Left lung (tissue), 10 donors: ENCODE measurements around the gene TMEM131L. TPM values are rescaled to one million over a fixed set of nuclear protein-coding genes. Genes with fewer than 3 reads are reported as not detected.
"Not testable (repeated sequence)": the region's sequence is repeated elsewhere in the genome, so short reads cannot be mapped to it uniquely, and the experiment has no call there.

Experiments used
- ATAC-seq: fragments of 200-7000 bp; cut with Tn5 transposase; one replicate; pipeline ENCODE4 v1.9.1; 2020; ENCODE audit warnings: moderate library complexity
- DNase-seq, 4 donors: peaks; one replicate each; pipeline ENCODE4 v3.0.0-alpha.2; 2013 to 2020
- H3K27ac ChIP-seq, 2 donors: fragments of 200-600 bp; sonication (generic) in 1 of 2; one replicate each; pipeline versions ENCODE4 v1.5.0 to v1.8.0; 2020 to 2021
- H3K27me3 ChIP-seq, 2 donors: fragments of 200-600 bp; sonication (generic) in 1 of 2; one replicate each; pipeline versions ENCODE4 v1.5.0 to v1.8.0; 2020 to 2021
- H3K36me3 ChIP-seq, 2 donors: fragments of 200-600 bp; sonication (generic) in 1 of 2; one replicate each; pipeline versions ENCODE4 v1.5.0 to v1.8.0; 2020 to 2021
- H3K4me1 ChIP-seq, 2 donors: fragments of 200-600 bp; one replicate each; pipeline ENCODE4 v1.8.0; 2021
- H3K4me3 ChIP-seq, 2 donors: fragments of 200-600 bp; sonication (generic) in 1 of 2; one replicate each; pipeline versions ENCODE4 v1.5.0 to v1.8.0; 2020 to 2021; ENCODE audit warnings: mild to moderate bottlenecking in 1 of 2
- H3K9me3 ChIP-seq, 2 donors: fragments of 200-600 bp; sonication (generic) in 1 of 2; one replicate each; pipeline versions ENCODE4 v1.5.0 to v1.8.0; 2020 to 2021
- intact Hi-C, 2 donors: fragments of 100-400 bp; cut with DNase I; formaldehyde crosslinking; loops; one replicate each; pipeline versions ENCODE4 v1.11.2 to v1.14.2; 2022
- polyA plus RNA-seq, 6 donors: library from polyadenylated mRNA; unstranded; fragments of 120-200 nt; gene quantifications; one replicate each; pipeline ENCODE4 v1.2.1, GENCODE V29; 2013; ENCODE audit not compliant: insufficient read length in 6 of 6
- total RNA-seq, 2 donors: library from RNA; stranded (reverse); fragmentation: NEBNext Ultra II Directional; extraction: Animal tissue kit (Norgen Biotek cat#: 25700); gene quantifications; one replicate each; pipeline ENCODE4 v1.2.1, GENCODE V29; 2021
- TF ChIP-seq, protein P1 (sequence below), 2 donors: fragments of 200-600 bp; sonication (generic) in 1 of 2; IDR thresholded peaks; one replicate each; pipeline versions ENCODE4 v1.5.0 to v1.8.0; 2021; ENCODE audit warnings: antibody characterized with exemption in 2 of 2
- donor health status: DM: no; HTN: yes; CAD: no.
- donor health status: DM: no; HTN: no; CAD: no.

Gene TMEM131L
- total and polyA plus RNA-seq, 8 donors: 17.6 to 34.2 (median 30.4) TPM

DNA sequence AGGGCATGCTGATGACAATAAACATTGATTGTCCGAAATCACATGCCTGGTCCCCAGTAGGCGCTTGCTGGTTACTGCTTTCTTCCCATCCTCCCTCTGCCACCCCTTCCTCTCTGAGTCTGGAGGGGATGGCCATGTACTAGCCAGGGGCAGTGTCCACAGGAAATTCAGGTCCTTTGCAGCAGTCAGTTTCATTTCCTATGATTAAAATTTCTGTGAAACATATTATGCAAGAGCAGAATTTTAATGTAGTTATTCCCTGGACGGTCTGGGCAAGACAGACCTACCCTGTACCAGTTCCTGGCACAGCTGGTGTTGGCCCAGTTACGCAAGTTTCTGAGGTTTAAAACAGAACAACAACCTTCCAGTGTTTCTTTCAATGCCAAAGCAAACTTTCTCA, 189.8 kb downstream of the TMEM131L start:
- no peaks in the 10 kb centered on the region for H3K9me3 ChIP-seq
- H3K36me3 ChIP-seq: no peaks in the 10 kb centered on the region
- peak overlapping the region; percentile 71 to 97 for H3K27ac ChIP-seq
- peaks cover 16 to 75% of the 10 kb centered on the region in 2 donors for H3K4me1 ChIP-seq
- peak in 1 of 4 donors; percentile 65 for DNase-seq
- ATAC-seq: peak; percentile 74
- intact Hi-C loops: no loop called here
- peak overlapping the region in 1 of 2 donors; percentile 37 for H3K4me3 ChIP-seq
- TF ChIP-seq, protein P1, sequence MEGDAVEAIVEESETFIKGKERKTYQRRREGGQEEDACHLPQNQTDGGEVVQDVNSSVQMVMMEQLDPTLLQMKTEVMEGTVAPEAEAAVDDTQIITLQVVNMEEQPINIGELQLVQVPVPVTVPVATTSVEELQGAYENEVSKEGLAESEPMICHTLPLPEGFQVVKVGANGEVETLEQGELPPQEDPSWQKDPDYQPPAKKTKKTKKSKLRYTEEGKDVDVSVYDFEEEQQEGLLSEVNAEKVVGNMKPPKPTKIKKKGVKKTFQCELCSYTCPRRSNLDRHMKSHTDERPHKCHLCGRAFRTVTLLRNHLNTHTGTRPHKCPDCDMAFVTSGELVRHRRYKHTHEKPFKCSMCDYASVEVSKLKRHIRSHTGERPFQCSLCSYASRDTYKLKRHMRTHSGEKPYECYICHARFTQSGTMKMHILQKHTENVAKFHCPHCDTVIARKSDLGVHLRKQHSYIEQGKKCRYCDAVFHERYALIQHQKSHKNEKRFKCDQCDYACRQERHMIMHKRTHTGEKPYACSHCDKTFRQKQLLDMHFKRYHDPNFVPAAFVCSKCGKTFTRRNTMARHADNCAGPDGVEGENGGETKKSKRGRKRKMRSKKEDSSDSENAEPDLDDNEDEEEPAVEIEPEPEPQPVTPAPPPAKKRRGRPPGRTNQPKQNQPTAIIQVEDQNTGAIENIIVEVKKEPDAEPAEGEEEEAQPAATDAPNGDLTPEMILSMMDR (IDR thresholded peaks at IDR 0.05): no peak
- no peaks in the 10 kb centered on the region for H3K27me3 ChIP-seq

DNA sequence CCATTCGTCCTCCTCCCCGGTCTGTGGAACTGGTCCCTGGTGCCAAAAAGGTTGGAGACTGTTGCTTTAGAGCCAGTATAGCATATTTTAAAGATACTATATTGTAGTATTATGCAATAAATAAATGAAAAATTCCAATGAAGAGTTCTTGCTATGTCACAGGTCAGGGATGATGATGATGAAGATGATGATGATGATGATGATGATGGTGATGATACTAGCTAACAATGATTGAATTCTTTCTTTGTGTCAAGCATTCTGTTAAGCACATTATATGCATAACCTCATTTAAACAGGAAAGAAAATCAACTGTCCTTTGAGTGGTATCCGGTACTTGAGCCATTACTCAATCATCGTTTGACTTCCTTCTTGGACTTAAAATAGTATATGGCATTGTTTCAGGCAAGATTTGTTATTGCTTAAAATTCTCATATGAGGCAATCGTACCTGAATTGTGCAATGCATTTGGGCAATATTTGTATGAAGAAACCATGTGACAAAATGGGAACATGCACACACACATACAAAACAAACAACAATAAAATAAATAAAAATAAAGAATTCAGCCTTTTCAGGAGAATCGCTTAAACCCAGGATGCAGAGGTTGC, 195.2 kb downstream of the TMEM131L start:
- Histone ChIP-seq H3K36me3 (no peaks in the 10 kb centered on the region), H3K4me1 (peaks cover 12 to 62% of the 10 kb centered on the region in 2 donors), H3K4me3 (no peak overlapping the region), H3K27me3 (no peaks in the 10 kb centered on the region), H3K9me3 (peaks cover 0 to 6% of the 10 kb centered on the region in 2 donors), H3K27ac (peak overlapping the region; percentile 74 to 91)
- ATAC-seq: peak; percentile 72
- TF ChIP-seq, protein P1 (IDR thresholded peaks at IDR 0.05): no peak
- DNase-seq: peak in 2 of 4 donors; percentile 36 to 71
- intact Hi-C loops: no loop called here

DNA sequence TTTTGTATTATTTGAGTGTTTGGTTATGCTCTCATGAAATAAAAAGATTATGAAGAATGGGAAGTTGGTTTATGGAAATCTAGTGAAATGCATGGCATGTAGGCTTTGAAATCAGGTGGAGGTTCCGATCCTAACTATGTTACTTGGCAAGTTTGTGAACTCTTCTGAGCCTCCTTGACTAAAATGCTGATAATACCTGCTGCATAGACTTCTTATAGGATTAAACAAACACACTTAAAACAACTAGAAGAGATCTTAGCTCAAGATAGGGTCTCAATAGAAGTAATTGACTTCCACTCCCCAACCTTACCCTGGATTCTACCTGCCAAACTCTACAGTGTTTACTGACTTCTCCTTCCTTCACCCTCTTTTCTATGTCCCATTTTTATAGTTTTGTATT, 195.7 kb downstream of the TMEM131L start:
- H3K36me3 ChIP-seq: no peaks in the 10 kb centered on the region
- H3K4me3 ChIP-seq: no peak overlapping the region
- H3K27me3 ChIP-seq: no peaks in the 10 kb centered on the region
- peaks cover 12 to 56% of the 10 kb centered on the region in 2 donors for H3K4me1 ChIP-seq
- ATAC-seq: peak; percentile 89
- peak in 2 of 4 donors; percentile 34 to 66 for DNase-seq
- peak overlapping the region; percentile 74 to 91 for H3K27ac ChIP-seq
- peaks cover 0 to 6% of the 10 kb centered on the region in 2 donors for H3K9me3 ChIP-seq
- TF ChIP-seq, protein P1 (IDR thresholded peaks at IDR 0.05): no peak
- intact Hi-C loops: no loop called here

DNA sequence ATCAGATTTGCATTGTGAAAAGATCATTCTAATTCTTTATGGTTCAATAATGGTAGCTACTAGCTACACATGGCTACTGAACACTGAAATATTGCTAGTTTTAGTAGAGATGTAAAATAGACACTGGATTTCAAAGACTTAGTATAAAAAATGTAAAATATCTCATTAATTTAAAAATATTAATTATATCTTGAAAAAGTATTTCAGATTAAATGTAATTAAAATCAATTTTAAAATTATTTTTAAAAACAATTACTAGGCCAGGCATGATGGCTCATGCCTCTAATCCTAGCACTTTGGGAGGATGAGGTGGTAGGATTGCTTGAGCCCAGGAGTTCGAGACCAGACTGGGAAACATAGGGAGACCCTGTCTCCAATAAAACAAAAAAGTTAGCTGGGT, 197.5 kb downstream of the TMEM131L start:
- Histone ChIP-seq H3K4me3 (no peak overlapping the region), H3K27me3 (no peaks in the 10 kb centered on the region), H3K4me1 (peaks cover 12 to 38% of the 10 kb centered on the region in 2 donors), H3K9me3 (peaks cover 0 to 6% of the 10 kb centered on the region in 2 donors), H3K36me3 (no peaks in the 10 kb centered on the region), H3K27ac (no peak overlapping the region)
- DNase-seq (no peak), ATAC-seq (no peak)
- TF ChIP-seq, protein P1 (IDR thresholded peaks at IDR 0.05): no peak
- intact Hi-C loops: no loop called here

DNA sequence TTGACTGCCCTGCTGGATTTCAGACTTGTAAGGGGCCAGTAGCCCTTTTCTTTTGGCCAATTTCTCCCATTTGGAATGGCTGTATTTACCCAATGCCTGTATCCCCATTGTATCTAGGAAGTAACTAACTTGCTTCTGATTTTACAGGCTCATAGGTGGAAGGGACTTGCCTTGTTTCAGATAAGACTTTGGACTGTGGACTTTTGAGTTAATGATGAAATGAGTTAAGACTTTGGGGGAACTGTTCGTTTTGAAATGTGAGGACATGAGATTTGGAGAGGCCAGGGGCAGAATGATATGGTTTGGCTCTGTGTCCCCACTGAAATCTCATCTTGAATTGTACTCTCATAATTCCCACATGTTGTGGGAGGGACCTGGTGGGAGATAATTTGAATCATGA, 200.3 kb downstream of the TMEM131L start:
- H3K9me3 ChIP-seq, intact Hi-C loops, H3K27me3 ChIP-seq, DNase-seq, ATAC-seq, H3K27ac ChIP-seq, H3K4me1 ChIP-seq, H3K4me3 ChIP-seq, H3K36me3 ChIP-seq: not testable (repeated sequence)

DNA sequence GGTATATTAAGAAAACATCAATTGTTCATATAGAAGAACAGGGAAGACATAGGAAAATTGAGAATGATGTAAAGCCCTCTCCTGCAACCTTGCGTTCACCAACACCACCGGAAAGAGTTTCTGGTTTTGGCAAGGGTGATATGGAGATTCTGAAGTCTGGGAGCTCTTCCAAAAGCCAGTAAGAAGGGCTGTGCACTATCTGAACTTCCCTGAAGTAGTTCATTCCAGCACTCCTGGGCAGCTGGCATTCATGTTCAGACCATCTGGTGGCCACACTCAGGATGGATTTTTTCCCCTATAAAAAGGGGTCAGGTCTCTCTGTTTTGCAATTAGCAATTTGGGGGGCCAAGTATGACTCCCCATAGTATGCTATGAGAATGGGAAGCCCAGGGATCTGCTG, 202.5 kb downstream of the TMEM131L start:
- Histone ChIP-seq H3K4me3 (no peak overlapping the region), H3K27me3 (no peaks in the 10 kb centered on the region), H3K9me3 (peaks cover 0 to 6% of the 10 kb centered on the region in 2 donors), H3K4me1 (no peaks in the 10 kb centered on the region), H3K27ac (no peak overlapping the region), H3K36me3 (no peaks in the 10 kb centered on the region)
- ATAC-seq (peak; percentile 23), DNase-seq (no peak)
- TF ChIP-seq, protein P1 (IDR thresholded peaks at IDR 0.05): no peak
- intact Hi-C loops: no loop called here
